ENCODE measurements around the gene ADPRHL1. TPM values are rescaled to one million over a fixed set of nuclear protein-coding genes. Genes with fewer than 3 reads are reported as not detected.

Gene ADPRHL1
- total RNA-seq, 2 experiments from 2014 or later = 0.42 to 0.47 TPM

GRCh38 chr13:113404366-113404722 lies 48.9 kb downstream of the ADPRHL1 start:
- ATAC-seq (ENCODE audit: poor library complexity) = no peak
- Mint-ChIP-seq H3K36me3 (ENCODE audit: low read depth) (no peaks in the 10 kb centered on the region), H3K27ac (no peak overlapping the region), H3K27me3 (peaks cover 6% of the 10 kb centered on the region), H3K4me1 (ENCODE audit: low read depth) (no peaks in the 10 kb centered on the region), H3K4me3 (no peak overlapping the region), H3K9me3 (no peaks in the 10 kb centered on the region)
- CTCF ChIA-PET = no interaction called here
- Histone ChIP-seq H3K36me3 (ENCODE audit: insufficient read depth, low read length) (no peaks in the 10 kb centered on the region), H3K27ac (ENCODE audit: low read depth in 1 of 2, low read length in 2 of 2) (no peak overlapping the region), H3K4me1 (ENCODE audit: insufficient read depth, low read length) (no peaks in the 10 kb centered on the region), H3K9me3 (ENCODE audit: control insufficient read depth in 1 of 2, insufficient read depth in 1 of 2, low read length in 2 of 2) (peaks cover 0 to 2% of the 10 kb centered on the region in 2 experiments), H3K27me3 (ENCODE audit: control insufficient read depth in 1 of 2, insufficient read depth in 2 of 2, low read length in 2 of 2) (no peaks in the 10 kb centered on the region), H3K4me3 (ENCODE audit: low read length) (no peak overlapping the region)
- intact Hi-C loops (cut with DNase I, micrococcal nuclease) = no loop called here
- TF ChIP-seq, protein P1, sequence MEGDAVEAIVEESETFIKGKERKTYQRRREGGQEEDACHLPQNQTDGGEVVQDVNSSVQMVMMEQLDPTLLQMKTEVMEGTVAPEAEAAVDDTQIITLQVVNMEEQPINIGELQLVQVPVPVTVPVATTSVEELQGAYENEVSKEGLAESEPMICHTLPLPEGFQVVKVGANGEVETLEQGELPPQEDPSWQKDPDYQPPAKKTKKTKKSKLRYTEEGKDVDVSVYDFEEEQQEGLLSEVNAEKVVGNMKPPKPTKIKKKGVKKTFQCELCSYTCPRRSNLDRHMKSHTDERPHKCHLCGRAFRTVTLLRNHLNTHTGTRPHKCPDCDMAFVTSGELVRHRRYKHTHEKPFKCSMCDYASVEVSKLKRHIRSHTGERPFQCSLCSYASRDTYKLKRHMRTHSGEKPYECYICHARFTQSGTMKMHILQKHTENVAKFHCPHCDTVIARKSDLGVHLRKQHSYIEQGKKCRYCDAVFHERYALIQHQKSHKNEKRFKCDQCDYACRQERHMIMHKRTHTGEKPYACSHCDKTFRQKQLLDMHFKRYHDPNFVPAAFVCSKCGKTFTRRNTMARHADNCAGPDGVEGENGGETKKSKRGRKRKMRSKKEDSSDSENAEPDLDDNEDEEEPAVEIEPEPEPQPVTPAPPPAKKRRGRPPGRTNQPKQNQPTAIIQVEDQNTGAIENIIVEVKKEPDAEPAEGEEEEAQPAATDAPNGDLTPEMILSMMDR (IDR thresholded peaks at IDR 0.05) = no peak
- DNase-seq = no peak
- POLR2A ChIA-PET = no interaction called here

DNA sequence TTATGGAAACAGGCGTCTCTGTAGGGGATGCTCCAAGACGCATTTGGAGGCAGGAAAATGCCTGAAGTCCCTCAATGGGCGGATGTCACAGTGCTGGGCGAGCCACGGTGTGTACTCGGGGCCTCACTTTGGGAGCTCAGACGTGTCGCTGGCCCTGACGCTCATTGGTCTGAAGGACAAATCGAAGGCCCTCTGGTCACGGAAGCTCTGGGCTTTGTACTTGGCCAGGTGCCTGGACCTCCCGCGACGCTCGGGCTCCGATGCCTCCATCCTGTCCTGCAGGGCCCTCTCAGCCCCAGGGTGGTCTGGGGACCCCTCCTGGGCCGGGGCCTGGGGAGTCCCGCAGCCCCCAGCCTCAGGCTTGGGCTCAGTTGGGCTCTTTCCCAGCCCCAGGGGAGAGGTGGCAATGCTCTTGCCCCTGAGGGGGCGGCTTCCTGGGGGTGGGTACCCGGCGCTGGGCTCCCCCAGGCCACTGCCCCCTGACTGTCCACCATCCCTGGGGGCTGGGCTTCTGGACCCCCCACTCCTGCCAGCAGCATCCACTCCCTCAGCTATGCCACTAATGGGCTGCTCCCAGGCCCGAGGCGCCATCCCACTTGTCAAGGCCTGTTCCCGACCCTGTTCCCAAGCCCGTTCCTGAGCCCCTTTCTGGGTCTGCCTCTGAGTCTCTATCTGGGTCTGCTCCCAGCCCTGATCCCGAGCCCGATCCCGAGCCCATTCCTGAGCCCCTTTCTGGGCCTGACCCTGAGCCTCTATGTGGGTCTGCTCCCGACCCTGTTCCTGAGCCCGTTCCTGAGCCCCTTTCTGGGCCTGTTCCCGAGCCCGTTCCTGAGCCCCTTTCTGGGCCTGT lies 49.8 kb downstream of the ADPRHL1 start:
- Histone ChIP-seq H3K27ac (ENCODE audit: low read depth in 1 of 2, low read length in 2 of 2) (no peak overlapping the region), H3K4me1 (ENCODE audit: insufficient read depth, low read length) (no peaks in the 10 kb centered on the region), H3K27me3 (ENCODE audit: control insufficient read depth in 1 of 2, insufficient read depth in 2 of 2, low read length in 2 of 2) (no peaks in the 10 kb centered on the region), H3K36me3 (ENCODE audit: insufficient read depth, low read length) (no peaks in the 10 kb centered on the region), H3K9me3 (ENCODE audit: control insufficient read depth in 1 of 2, insufficient read depth in 1 of 2, low read length in 2 of 2) (no peaks in the 10 kb centered on the region), H3K4me3 (ENCODE audit: low read length) (no peak overlapping the region)
- H3K4me3 Mint-ChIP-seq = no peak overlapping the region
- peaks cover 5% of the 10 kb centered on the region for H3K27me3 Mint-ChIP-seq
- no peak for DNase-seq
- no peaks in the 10 kb centered on the region for H3K36me3 Mint-ChIP-seq (ENCODE audit: low read depth)
- TF ChIP-seq, protein P1 (IDR thresholded peaks at IDR 0.05) = no peak
- no peak overlapping the region for H3K27ac Mint-ChIP-seq
- POLR2A ChIA-PET = no interaction called here
- no peak for ATAC-seq (ENCODE audit: poor library complexity)
- H3K9me3 Mint-ChIP-seq = no peaks in the 10 kb centered on the region
- CTCF ChIA-PET = no interaction called here
- intact Hi-C loops (cut with DNase I, micrococcal nuclease) = no loop called here
- H3K4me1 Mint-ChIP-seq (ENCODE audit: low read depth) = no peaks in the 10 kb centered on the region

DNA sequence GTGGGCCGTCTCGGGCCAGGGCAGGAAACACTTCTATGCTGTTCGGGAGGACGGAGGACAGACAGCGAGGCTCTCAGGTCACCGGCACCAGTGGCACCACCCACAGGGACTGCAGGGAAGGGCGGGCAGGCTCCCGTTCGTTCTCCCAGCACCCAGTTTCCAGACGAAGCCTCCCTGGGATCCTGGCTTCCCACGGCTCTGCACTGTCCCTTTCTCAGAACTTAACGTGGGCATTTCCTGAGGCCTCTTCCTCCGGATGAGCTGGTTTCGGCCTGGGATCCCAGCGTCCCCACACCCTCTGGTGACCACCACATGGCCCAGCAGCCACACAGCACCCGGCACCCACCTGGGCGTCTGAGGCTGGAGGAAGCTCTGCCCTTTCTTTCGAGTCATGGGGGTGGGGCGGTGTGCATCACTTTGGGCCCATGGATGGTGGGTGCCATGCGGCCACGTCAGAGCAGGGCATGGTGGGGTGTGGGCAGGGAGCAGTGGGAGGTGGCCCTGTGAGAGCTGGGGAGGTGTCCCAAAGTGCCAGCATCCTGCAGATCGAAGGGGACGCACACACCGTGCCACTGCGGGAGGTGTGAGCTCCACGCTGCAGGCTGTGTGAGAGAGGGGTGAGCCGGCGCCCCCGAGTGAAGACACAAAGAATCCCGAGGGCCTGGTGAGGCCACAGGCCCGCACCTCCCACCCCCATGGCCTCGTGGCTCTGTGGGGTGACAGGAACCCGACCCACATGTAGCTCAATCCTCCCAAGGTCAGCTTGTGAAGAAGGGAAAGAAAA lies 50.6 kb downstream of the ADPRHL1 start:
- intact Hi-C loops (cut with DNase I, micrococcal nuclease) = no loop called here
- H3K4me1 ChIP-seq (ENCODE audit: insufficient read depth, low read length) = no peaks in the 10 kb centered on the region
- H3K27ac ChIP-seq (ENCODE audit: low read depth in 1 of 2, low read length in 2 of 2) = no peak overlapping the region
- no peaks in the 10 kb centered on the region for H3K27me3 Mint-ChIP-seq
- H3K27ac Mint-ChIP-seq = no peak overlapping the region
- ChIA-PET POLR2A (interaction anchor here (0.8 kb wide), 1 partner anchor 17 kb away, joined by 3 read pairs; no protein-coding TSS in a partner anchor), CTCF (no interaction called here)
- H3K4me3 ChIP-seq (ENCODE audit: low read length) = no peak overlapping the region
- H3K9me3 Mint-ChIP-seq = no peaks in the 10 kb centered on the region
- H3K27me3 ChIP-seq (ENCODE audit: control insufficient read depth in 1 of 2, insufficient read depth in 2 of 2, low read length in 2 of 2) = no peaks in the 10 kb centered on the region
- TF ChIP-seq, protein P1 (IDR thresholded peaks at IDR 0.05) = no peak
- no peak for ATAC-seq (ENCODE audit: poor library complexity)
- no peaks in the 10 kb centered on the region for H3K9me3 ChIP-seq (ENCODE audit: control insufficient read depth in 1 of 2, insufficient read depth in 1 of 2, low read length in 2 of 2)
- H3K4me3 Mint-ChIP-seq = no peak overlapping the region
- H3K36me3 Mint-ChIP-seq (ENCODE audit: low read depth) = no peaks in the 10 kb centered on the region
- no peaks in the 10 kb centered on the region for H3K36me3 ChIP-seq (ENCODE audit: insufficient read depth, low read length)
- DNase-seq = no peak
- H3K4me1 Mint-ChIP-seq (ENCODE audit: low read depth) = no peaks in the 10 kb centered on the region

All from CD4-positive, alpha-beta T cell (primary cell).